Measurements from ENCODE around the gene GADL1.

Gene GADL1, protein sequence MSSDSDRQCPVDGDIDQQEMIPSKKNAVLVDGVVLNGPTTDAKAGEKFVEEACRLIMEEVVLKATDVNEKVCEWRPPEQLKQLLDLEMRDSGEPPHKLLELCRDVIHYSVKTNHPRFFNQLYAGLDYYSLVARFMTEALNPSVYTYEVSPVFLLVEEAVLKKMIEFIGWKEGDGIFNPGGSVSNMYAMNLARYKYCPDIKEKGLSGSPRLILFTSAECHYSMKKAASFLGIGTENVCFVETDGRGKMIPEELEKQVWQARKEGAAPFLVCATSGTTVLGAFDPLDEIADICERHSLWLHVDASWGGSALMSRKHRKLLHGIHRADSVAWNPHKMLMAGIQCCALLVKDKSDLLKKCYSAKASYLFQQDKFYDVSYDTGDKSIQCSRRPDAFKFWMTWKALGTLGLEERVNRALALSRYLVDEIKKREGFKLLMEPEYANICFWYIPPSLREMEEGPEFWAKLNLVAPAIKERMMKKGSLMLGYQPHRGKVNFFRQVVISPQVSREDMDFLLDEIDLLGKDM

GRCh38 chr3:30894521-30895251 lies at the start of gene GADL1:
TSS of gene GADL1 (minus strand) at chr3:30894661. CDS start at chr3:30894614, 47 bp downstream.
- no peak for DNase-seq

DNA sequence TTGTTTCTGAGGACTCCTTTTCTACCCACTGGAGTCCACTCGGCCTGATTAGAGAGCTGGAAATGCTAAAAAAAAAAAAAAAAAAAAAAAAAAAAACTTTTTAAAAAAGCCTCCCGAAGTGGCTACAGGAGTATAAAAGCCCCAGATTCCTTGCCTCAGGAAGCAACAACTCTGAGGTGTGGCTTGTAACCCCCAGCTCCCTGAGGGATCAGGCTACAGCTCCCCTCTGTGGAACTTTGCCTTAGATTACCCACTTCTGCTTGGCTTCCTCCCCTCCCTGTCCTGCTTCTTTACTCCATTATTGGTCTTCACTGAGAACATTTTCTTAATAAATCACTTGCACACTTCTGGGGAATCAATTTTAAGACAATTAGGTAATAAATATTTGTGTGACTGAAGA lies 49.7 kb upstream of the GADL1 start:
- DNase-seq, result no peak

GRCh38 chr3:30943206-30943605 lies 48.7 kb upstream of the GADL1 start:
- DNase-seq, result no peak

- no peak for DNase-seq
Observed at GRCh38 chr3:30941342-30941741, 46.9 kb upstream of the GADL1 start.

- DNase-seq, result no peak
Observed at GRCh38 chr3:30940740-30941139, 46.3 kb upstream of the GADL1 start.

DNA sequence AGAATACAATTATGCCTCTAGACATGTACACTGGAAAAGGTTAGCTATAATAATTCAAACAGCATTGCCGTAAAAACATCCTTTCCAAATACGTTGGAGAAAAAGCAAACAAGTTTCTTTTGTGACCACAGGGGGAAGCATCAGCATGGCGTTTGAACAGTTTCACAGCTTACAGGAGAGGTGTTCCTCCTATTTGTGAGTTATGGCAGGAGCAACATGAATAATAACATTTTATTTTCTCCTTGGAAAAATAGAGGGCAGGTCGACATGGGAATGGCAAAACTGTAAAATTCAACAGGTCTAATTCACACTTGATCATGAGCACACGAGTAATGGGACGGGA lies 39.7 kb upstream of the GADL1 start:
- peak; percentile 48 for DNase-seq

DNA sequence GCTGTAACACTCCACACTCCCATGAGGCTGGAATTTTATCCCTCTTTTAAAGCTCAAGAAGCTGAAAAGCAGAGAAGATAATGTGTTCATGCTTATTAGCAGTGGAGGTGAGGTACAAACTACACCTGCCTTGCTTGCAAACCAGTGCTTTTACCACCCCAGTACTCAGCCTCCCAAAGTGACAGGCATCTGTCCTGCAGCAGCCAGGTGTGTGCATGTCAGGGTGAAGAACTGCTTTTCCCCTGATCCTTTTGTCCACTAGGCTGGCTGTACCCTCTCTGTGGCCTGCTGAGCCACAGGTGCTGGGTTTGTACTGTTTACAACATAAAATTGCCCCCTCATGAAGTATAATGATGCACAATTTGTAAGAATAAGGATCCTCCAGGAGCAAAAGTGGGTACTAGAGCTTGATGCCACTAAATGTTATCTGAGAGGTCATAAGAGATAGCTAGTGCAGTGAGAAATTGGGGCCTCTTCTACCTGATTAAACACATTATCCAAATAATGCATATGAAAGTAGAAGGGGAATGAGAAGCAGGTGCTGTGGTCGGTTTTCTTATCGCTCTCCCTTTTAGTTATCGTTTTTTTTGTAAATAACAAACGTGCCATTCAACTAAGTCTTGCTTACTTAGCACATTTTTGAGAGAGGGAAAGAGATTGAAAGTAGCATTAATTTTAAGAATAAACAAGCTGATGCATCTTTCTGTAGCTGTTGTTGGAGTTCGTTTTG lies 39.2 kb upstream of the GADL1 start:
- no peak for DNase-seq

DNA sequence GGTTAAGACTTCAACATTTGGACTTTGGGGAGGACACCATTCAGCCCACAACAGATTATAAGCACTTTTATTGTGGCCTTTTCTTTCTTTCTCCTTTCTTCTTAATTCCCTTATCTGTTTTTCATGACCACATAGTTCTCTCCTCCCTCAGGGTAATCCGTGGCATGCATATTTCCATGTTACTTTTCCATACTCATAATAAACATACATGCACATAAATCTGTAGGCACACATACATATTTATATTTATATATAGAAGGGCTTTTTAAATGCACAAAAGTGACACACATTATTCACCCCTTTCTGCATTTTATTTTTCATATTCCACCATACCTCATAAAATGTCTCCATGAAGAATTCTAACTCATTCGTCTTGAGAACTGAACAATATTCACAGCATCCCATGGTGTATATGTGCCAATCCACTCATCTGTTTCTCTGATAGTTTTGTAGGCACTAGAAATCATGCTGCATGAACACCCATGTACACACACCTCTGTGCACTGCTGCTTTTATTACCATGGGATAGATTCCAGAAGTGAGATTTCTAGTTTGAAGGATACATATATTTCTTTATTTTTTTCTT lies 38.1 kb upstream of the GADL1 start:
- no peak for DNase-seq

DNA sequence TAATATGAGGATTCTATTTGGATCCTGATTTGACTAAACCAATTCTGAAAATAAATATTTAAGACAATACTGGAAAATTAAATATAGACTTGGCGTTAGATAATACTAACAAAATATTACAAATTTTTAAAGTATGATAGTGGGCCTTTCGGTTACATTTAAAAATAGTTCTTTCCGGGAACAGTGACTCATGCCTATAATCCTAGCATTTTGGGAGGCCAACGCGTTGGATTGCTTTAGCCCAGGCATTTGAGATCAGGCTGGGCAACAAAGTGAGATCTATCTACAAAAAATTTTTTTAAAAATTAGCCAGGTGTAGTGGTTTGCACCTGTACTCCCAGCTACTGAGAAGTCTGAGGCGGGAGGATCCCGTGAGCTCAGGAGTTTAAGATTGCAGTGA lies 30.3 kb upstream of the GADL1 start:
- no peak for DNase-seq

- DNase-seq, result no peak
Observed at GRCh38 chr3:30919564-30919963, 25.1 kb upstream of the GADL1 start.

GRCh38 chr3:30918761-30919160 lies 24.3 kb upstream of the GADL1 start:
- DNase-seq, result no peak

- DNase-seq, result no peak
Observed at GRCh38 chr3:30915782-30916181, 21.3 kb upstream of the GADL1 start.

DNA sequence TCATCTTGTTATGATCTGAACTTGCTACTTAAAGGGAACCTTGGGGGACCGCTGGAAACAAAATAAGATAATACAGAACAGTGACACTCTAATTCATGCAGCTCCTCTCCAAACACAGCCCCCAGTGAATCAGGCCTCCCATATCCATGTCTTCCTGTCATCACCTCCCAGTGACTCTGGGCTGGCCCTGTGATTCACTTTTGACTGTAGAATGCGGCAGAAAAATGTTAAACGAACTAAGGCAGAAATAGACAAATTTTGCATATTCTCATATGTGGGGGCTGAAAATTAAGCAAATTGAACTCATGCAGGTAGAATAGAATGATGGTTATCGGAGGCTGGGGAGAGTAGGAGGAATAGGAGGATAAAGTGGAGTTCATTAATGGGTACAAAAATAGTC lies 20.2 kb upstream of the GADL1 start:
- DNase-seq, result no peak

DNA sequence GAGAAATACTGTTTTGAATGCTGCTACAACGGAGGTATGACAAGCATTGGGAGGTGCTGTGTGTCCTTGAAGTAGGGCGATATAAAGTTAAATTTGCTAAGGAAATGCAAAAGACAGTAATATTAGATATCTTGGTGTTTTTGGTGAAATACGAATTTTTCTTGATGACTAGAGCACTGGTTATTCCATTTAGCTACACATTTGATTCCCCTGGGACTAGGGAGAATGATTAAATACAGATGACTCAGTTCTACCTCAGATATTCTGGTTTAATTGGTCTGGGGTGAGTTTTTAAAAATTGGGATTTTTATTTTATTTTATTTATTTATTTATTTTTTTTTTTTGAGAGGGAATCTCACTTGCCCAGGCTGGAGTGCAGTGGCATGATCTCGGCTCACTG lies 18.7 kb upstream of the GADL1 start:
- no peak for DNase-seq

GRCh38 chr3:30912301-30912700 lies 17.8 kb upstream of the GADL1 start:
- DNase-seq, result no peak

DNA sequence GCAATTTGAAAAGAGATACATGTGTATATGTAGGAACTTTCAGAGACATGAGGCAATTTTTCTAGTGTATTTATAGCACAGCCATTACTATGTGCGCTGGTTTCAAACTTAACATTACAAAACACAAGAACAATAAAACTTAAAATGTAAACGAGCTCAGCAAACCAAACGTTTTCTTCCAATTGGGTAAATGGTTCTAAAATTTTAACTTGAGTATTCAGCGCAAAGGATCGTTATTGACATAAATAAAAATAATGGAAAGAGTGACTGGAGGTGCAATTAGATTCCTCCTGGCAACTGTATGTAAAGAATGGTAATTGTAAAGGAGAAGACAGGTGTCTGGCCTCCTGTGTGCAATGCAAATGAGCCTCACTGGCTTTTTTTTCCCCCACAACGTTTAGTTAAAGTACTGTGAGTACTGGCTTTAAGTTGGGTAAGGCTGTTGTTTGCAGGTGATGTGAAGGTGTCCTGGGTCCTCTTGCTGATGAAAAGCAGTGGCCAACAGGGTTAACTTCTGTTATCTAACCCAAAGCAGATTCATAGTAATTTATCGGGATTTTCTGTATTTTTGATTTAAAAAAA lies 14.1 kb upstream of the GADL1 start:
- DNase-seq, result no peak

DNA sequence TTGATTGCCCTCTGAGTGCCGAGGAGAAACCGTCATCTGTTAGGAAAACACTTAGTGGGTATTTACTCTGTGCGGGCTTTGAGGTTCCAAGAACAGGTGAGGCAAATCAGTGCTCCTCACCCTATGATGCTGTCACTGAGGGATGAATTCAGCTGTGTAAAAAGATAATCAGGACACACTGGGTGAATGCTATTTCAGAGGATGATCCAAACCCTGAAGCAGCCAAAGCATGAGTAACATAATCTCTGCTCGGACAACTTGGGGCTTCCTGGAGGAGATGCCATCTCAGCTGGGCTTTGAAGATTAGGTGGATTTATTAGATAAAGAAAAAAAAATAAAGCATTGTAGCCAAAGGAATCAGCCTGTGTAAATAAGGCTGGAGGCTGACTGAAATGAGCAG lies 10.5 kb upstream of the GADL1 start:
- DNase-seq, result no peak

DNA sequence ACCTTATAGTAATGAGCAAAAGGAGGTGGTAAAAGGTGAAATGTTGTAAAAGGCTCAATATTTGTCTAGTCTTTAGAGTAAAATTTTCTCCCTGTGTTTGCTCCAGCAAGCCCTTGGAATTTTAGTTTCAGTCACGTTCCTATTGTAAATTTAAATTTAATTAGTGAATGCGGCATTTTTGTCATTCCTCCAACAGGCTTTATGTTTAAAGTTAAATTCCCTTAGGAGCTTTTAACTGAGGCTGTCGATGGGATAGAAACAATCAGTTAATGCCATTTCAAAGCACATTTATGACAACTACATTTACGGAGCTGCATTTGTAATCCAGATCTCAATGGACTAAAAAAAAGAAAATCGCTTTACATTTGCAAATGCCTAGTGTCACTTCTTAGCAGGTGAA lies 868 bp upstream of the GADL1 start:
- no peak for DNase-seq

DNA sequence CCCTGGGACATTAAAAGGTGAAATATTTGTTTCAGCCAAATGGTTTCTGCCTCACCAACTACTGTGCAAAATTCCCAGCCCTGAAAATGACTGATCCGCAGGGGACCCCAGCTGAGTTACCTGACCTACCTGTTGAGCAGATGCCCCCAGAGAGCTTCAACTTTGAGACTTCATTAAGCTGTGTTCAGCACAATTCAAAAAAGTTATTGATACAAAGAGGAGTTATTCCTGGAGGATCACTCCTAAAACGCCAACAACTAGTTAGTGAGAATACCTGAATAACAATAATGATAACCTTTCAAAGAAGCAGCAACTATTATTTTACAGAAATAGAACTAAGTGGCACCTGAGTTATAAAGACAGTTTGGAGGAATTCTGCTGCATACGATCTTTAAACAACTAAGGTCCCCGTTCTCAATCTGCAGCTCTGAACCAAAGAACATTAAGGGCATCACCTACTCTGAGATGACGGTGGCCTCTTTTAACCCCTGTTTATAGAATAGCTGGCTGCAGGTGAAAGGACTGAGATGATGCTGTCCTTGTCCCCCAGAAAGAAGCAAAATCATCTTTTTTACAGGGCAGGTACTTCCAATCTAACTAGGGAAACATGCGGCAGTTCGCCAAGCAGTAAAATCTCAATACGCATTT lies 659 bp downstream of the GADL1 start:
- DNase-seq, result no peak

GRCh38 chr3:30890907-30891306 lies 3.6 kb downstream of the GADL1 start:
- DNase-seq, result no peak

- no peak for DNase-seq
Observed at GRCh38 chr3:30886888-30887287, 7.6 kb downstream of the GADL1 start.

- no peak for DNase-seq
Observed at GRCh38 chr3:30878862-30879261, 15.6 kb downstream of the GADL1 start.
